Measurements from ENCODE around the gene HTRA2.

Gene HTRA2

GRCh38 chr2:74578408-74578807, 48.7 kb downstream of the HTRA2 start:
- no peak for DNase-seq (ENCODE audit: low read depth)
- TF ChIP-seq POLR2A (IDR thresholded peaks at IDR 0.05; ENCODE audit: extremely low read depth, insufficient read length) (no peak), MAX (IDR thresholded peaks at IDR 0.05; ENCODE audit: low read depth, low read length) (no peak), CTCF (IDR thresholded peaks at IDR 0.05; ENCODE audit: low read depth, low read length) (no peak), MYC (IDR thresholded peaks at IDR 0.05; ENCODE audit: low read depth, low read length) (no peak)
- no peak overlapping the region for H3K4me3 ChIP-seq (ENCODE audit: low read depth, low read length)

GRCh38 chr2:74581463-74581862, 51.7 kb downstream of the HTRA2 start:
- TF ChIP-seq MAX (IDR thresholded peaks at IDR 0.05; ENCODE audit: low read depth, low read length): no peak
- no peak for TF ChIP-seq CTCF (IDR thresholded peaks at IDR 0.05; ENCODE audit: low read depth, low read length)
- TF ChIP-seq POLR2A (IDR thresholded peaks at IDR 0.05; ENCODE audit: extremely low read depth, insufficient read length): no peak
- TF ChIP-seq MYC (IDR thresholded peaks at IDR 0.05; ENCODE audit: low read depth, low read length): no peak

GRCh38 chr2:74582184-74582583, 52.5 kb downstream of the HTRA2 start:
- no peak for DNase-seq (ENCODE audit: low read depth)
- no peak for TF ChIP-seq CTCF (IDR thresholded peaks at IDR 0.05; ENCODE audit: low read depth, low read length)
- TF ChIP-seq MAX (IDR thresholded peaks at IDR 0.05; ENCODE audit: low read depth, low read length): no peak
- no peak for TF ChIP-seq POLR2A (IDR thresholded peaks at IDR 0.05; ENCODE audit: extremely low read depth, insufficient read length)
- TF ChIP-seq MYC (IDR thresholded peaks at IDR 0.05; ENCODE audit: low read depth, low read length): no peak
- no peak overlapping the region for H3K4me3 ChIP-seq (ENCODE audit: low read depth, low read length)

More at GRCh38 chr2:74581463-74581862, 51.7 kb downstream of the HTRA2 start:
- no peak overlapping the region for H3K4me3 ChIP-seq (ENCODE audit: low read depth, low read length)
- no peak for DNase-seq (ENCODE audit: low read depth)
